Neutrophil (primary cell): ENCODE measurements around the gene ANKRD52.

Experiments
- H3K27ac ChIP-seq: fragments of 200-600 bp; sonication (generic); 2 replicates; pipeline ENCODE4 v1.5.1; 2016; ENCODE audit warnings: mild to moderate bottlenecking, moderate library complexity
- H3K27me3 ChIP-seq: fragments of 200-600 bp; sonication (generic); 2 replicates; pipeline ENCODE4 v1.6.0; 2016; ENCODE audit warnings: mild to moderate bottlenecking
- H3K36me3 ChIP-seq: fragments of 200-600 bp; sonication (generic); 2 replicates; pipeline ENCODE4 v1.5.1; 2017
- H3K4me1 ChIP-seq, 2 experiments: fragments of 200-600 bp in 1 of 2; sonication (generic) in 1 of 2; 1 replicate in 1 of 2; 2 replicates in 1 of 2; pipeline versions ENCODE4 v1.5.1 to v1.6.1; 2013 to 2016; ENCODE audit warnings: low read depth in 1 of 2, low read length in 1 of 2, mild to moderate bottlenecking in 1 of 2, moderate library complexity in 1 of 2; ENCODE audit not compliant: control insufficient read depth in 1 of 2, insufficient read depth in 1 of 2
- H3K4me3 ChIP-seq, 2 experiments: fragments of 200-600 bp in 1 of 2; sonication (generic) in 1 of 2; 1 replicate in 1 of 2; 2 replicates in 1 of 2; pipeline ENCODE4 v1.5.1; 2013 to 2016; ENCODE audit warnings: low read depth in 1 of 2, low read length in 1 of 2, mild to moderate bottlenecking in 1 of 2, moderate library complexity in 1 of 2
- H3K9me3 ChIP-seq: fragments of 200-600 bp; sonication (generic); 2 replicates; pipeline ENCODE4 v1.5.1; 2016
- CTCF ChIP-seq: fragments of 200-600 bp; sonication (generic); IDR thresholded peaks from 2 replicates; pipeline ENCODE4 v1.5.1; 2016; ENCODE audit warnings: antibody characterized with exemption

The ANKRD52 gene

GRCh38 chr12:56221232-56221756, 36.9 kb downstream of the ANKRD52 start:
- Histone ChIP-seq H3K36me3 (peaks cover 14% of the 10 kb centered on the region), H3K9me3 (no peaks in the 10 kb centered on the region), H3K4me3 (peak overlapping the region; percentile 84 to 85), H3K27ac (peak overlapping the region; percentile 93), H3K27me3 (no peaks in the 10 kb centered on the region), H3K4me1 (peaks cover 48% of the 10 kb centered on the region in 2 experiments)
- TF ChIP-seq CTCF = no peak

GRCh38 chr12:56220611-56221231, 37.5 kb downstream of the ANKRD52 start:
- Histone ChIP-seq H3K4me1 (peaks cover 48% of the 10 kb centered on the region in 2 experiments), H3K36me3 (peaks cover 19% of the 10 kb centered on the region), H3K27me3 (no peaks in the 10 kb centered on the region), H3K27ac (peak overlapping the region; percentile 93), H3K4me3 (peak overlapping the region; percentile 84 to 85), H3K9me3 (no peaks in the 10 kb centered on the region)
- TF ChIP-seq CTCF = no peak

- no peaks in the 10 kb centered on the region for H3K27me3 ChIP-seq
- H3K4me1 ChIP-seq = peaks cover 47 to 48% of the 10 kb centered on the region in 2 experiments
- H3K36me3 ChIP-seq = peaks cover 28% of the 10 kb centered on the region
- H3K27ac ChIP-seq = peak overlapping the region; percentile 93
- no peak for TF ChIP-seq CTCF
- H3K9me3 ChIP-seq = no peaks in the 10 kb centered on the region
- H3K4me3 ChIP-seq = peak overlapping the region in 1 of 2 experiments; percentile 84
These were observed 38.3 kb downstream of the ANKRD52 start for GRCh38 chr12:56219840-56220239.

- no peaks in the 10 kb centered on the region for H3K9me3 ChIP-seq
- peaks cover 62% of the 10 kb centered on the region for H3K36me3 ChIP-seq
- H3K27me3 ChIP-seq = no peaks in the 10 kb centered on the region
- H3K4me3 ChIP-seq = no peak overlapping the region
- peaks cover 18 to 19% of the 10 kb centered on the region in 2 experiments for H3K4me1 ChIP-seq
- TF ChIP-seq CTCF = no peak
- H3K27ac ChIP-seq = no peak overlapping the region
These were observed 41.7 kb downstream of the ANKRD52 start for GRCh38 chr12:56216461-56216860.

- H3K27ac ChIP-seq = no peak overlapping the region
- no peaks in the 10 kb centered on the region for H3K27me3 ChIP-seq
- TF ChIP-seq CTCF = no peak
- H3K9me3 ChIP-seq = no peaks in the 10 kb centered on the region
- no peak overlapping the region for H3K4me3 ChIP-seq
- H3K4me1 ChIP-seq = no peaks in the 10 kb centered on the region
- peaks cover 88% of the 10 kb centered on the region for H3K36me3 ChIP-seq
These were observed 44.3 kb downstream of the ANKRD52 start for GRCh38 chr12:56213878-56214277.
